Cardiac muscle cell (in vitro differentiated cells and primary cell): ENCODE data around the gene NETO2. TPM values are rescaled to one million over a fixed set of nuclear protein-coding genes. Genes with fewer than 3 reads are reported as not detected.
A peak's percentile ranks its signal among the peaks of the same experiment; 100 is the strongest.

Experiments used
- DNase-seq, 2 donors: peaks; one replicate each; pipeline versions ENCODE4 v3.0.0 to v3.0.0-alpha.2; 2010 to 2017; ENCODE audit warnings: low read depth in 1 of 2, low spot score in 1 of 2
- H3K27ac ChIP-seq: fragments of 200-600 bp; sonication (generic); 2 replicates; pipeline ENCODE4 v1.5.1; 2016
- H3K27me3 ChIP-seq: fragments of 200-600 bp; sonication (generic); 2 replicates; pipeline ENCODE4 v1.6.0; 2016; ENCODE audit warnings: control low read depth
- H3K36me3 ChIP-seq: fragments of 200-600 bp; sonication (generic); 2 replicates; pipeline ENCODE4 v1.5.1; 2016; ENCODE audit warnings: control low read depth
- H3K4me1 ChIP-seq: fragments of 200-600 bp; sonication (generic); 2 replicates; pipeline ENCODE4 v1.8.1; 2017; ENCODE audit warnings: low read depth, mild to moderate bottlenecking, mixed run types
- H3K4me3 ChIP-seq: fragments of 200-600 bp; sonication (generic); 2 replicates; pipeline ENCODE4 v1.5.1; 2016; ENCODE audit warnings: mild to moderate bottlenecking
- H3K9me3 ChIP-seq: fragments of 200-600 bp; sonication (generic); 2 replicates; pipeline ENCODE4 v1.5.1; 2017; ENCODE audit warnings: low read depth, mild to moderate bottlenecking, control low read depth
- CTCF ChIP-seq: IDR thresholded peaks from 2 replicates; pipeline ENCODE4 v1.5.1; 2012; ENCODE audit warnings: low read depth, mild to moderate bottlenecking, low read length
- polyA plus RNA-seq: library from polyadenylated mRNA; unstranded; fragments of >200 nt; fragmentation: Nextera tagmentation; extraction: Ambion mirVana; gene quantifications from 2 replicates; pipeline ENCODE4 v1.2.1, GENCODE V29; 2016
- total RNA-seq: library from RNA; depleted of rRNA; stranded (reverse); fragments of >200 nt; gene quantifications from 2 replicates; pipeline ENCODE4 v1.2.3, GENCODE V29; 2016

Gene NETO2
- total and polyA plus RNA-seq, 2 experiments from 2014 or later: 12.7 to 19.0 TPM

- DNase-seq: peak in 1 of 2 donors; percentile 42
- Histone ChIP-seq H3K9me3 (no peaks in the 10 kb centered on the region), H3K36me3 (no peaks in the 10 kb centered on the region), H3K27ac (no peak overlapping the region), H3K4me1 (no peaks in the 10 kb centered on the region), H3K27me3 (no peaks in the 10 kb centered on the region), H3K4me3 (no peak overlapping the region)
- TF ChIP-seq CTCF: no peak
Observed at GRCh38 chr16:47129755-47130435, 13.8 kb downstream of the NETO2 start.

DNA sequence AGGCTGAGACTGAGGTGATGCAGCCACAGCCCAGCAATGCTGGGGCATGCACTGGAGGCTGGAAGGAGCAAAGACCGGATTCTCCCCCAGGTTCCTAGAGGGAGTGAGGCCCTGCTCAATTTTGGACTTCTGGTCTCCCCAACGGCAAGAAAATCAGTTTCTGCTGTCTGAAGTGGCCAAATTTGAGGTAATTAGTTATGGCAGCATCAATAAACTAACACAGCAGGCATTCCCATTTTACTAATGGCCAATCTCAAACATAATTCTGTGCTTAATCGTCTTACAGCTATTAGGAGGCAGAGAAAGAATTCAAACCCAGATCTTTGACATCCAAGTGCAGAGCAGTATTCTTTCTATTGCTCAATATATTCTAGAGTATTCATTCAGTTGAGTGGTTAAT, 16.2 kb downstream of the NETO2 start:
- H3K4me3 ChIP-seq: no peak overlapping the region
- no peaks in the 10 kb centered on the region for H3K27me3 ChIP-seq
- no peak for TF ChIP-seq CTCF
- DNase-seq: no peak
- H3K27ac ChIP-seq: no peak overlapping the region
- no peaks in the 10 kb centered on the region for H3K36me3 ChIP-seq
- no peaks in the 10 kb centered on the region for H3K4me1 ChIP-seq
- H3K9me3 ChIP-seq: no peaks in the 10 kb centered on the region

GRCh38 chr16:47125757-47126156, 18.0 kb downstream of the NETO2 start:
- no peak for TF ChIP-seq CTCF
- Histone ChIP-seq H3K27ac (no peak overlapping the region), H3K27me3 (no peaks in the 10 kb centered on the region), H3K4me3 (no peak overlapping the region), H3K36me3 (no peaks in the 10 kb centered on the region), H3K4me1 (no peaks in the 10 kb centered on the region), H3K9me3 (no peaks in the 10 kb centered on the region)
- no peak for DNase-seq

DNA sequence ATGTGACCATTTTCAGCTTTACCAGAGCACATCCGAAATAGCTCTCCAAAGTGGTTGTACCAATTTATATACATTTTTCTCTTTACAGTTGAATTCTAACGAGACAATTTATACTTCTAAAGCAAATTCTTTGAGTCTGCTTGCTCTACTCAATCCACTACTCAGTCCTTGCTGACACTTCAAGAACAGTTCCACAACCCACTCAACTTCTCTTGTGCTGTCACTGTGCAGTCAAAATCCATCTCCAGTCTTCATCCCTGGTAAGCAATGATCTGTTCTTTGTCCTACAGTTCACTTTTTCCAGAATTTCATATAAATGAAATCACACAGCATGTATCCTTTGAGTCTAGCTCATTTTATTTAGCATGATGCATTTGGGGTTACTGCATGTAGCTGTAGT, 30.6 kb downstream of the NETO2 start:
- Histone ChIP-seq H3K4me1 (no peaks in the 10 kb centered on the region), H3K4me3 (no peak overlapping the region), H3K36me3 (no peaks in the 10 kb centered on the region), H3K9me3 (no peaks in the 10 kb centered on the region), H3K27ac (no peak overlapping the region), H3K27me3 (no peaks in the 10 kb centered on the region)
- no peak for DNase-seq
- TF ChIP-seq CTCF: no peak

DNA sequence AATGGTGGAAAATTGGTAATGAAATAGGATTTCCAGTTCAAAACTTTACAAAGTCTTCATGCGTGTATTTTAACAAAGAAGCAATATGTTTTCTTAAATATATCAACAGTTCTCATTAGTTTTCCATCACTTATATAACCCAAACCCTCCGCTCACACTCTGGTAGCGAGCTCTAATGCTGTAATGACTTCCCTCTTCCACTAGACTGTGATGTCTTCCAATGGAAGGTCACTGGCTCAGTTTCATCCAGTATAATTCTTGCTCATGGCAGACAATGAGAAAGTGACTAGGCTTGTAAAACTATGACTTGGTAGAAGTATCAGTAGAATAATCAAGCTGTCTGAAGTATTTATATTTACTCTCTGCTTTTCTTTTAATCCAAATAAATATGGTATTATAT, 32.8 kb downstream of the NETO2 start:
- no peaks in the 10 kb centered on the region for H3K9me3 ChIP-seq
- no peak overlapping the region for H3K4me3 ChIP-seq
- no peak for TF ChIP-seq CTCF
- H3K27ac ChIP-seq: no peak overlapping the region
- DNase-seq: no peak
- peaks cover 4% of the 10 kb centered on the region for H3K36me3 ChIP-seq
- no peaks in the 10 kb centered on the region for H3K4me1 ChIP-seq
- no peaks in the 10 kb centered on the region for H3K27me3 ChIP-seq
